GM12878 (cell line): Measurements from ENCODE around the gene GPR146. TPM values are rescaled to one million over a fixed set of nuclear protein-coding genes. Genes with fewer than 3 reads are reported as not detected.

Experiments
- ATF7 ChIP-seq: fragments of 450-650 bp; IDR thresholded peaks from 2 replicates; pipeline ENCODE4 v1.6.1; 2016; ENCODE audit warnings: low read depth, mild to moderate bottlenecking
- EED ChIP-seq: sonication (generic); IDR thresholded peaks from 2 replicates; pipeline ENCODE4 v1.6.1; 2016; ENCODE audit warnings: antibody characterized with exemption, low read depth
- HDGF ChIP-seq: fragments of 450-650 bp; IDR thresholded peaks from 2 replicates; pipeline ENCODE4 v1.6.1; 2016; ENCODE audit warnings: antibody characterized with exemption
- KAT2A ChIP-seq: conservative IDR thresholded peaks from 2 replicates; pipeline ENCODE4 v1.6.1; 2011; ENCODE audit warnings: low read depth, low read length; ENCODE audit not compliant: control insufficient read depth
- MYB ChIP-seq: fragments of 150-350 bp; IDR thresholded peaks from 2 replicates; pipeline ENCODE4 v1.6.1; 2014; ENCODE audit warnings: mild to moderate bottlenecking, low read depth, low read length, borderline replicate concordance
- NFYB ChIP-seq: IDR thresholded peaks from 2 replicates; pipeline ENCODE4 v1.6.1; 2011; ENCODE audit warnings: low read depth, mild to moderate bottlenecking, low read length, improper control_type of control experiment, moderate library complexity; ENCODE audit not compliant: insufficient read depth
- POLR2AphosphoS5 ChIP-seq: IDR thresholded peaks from 2 replicates; pipeline ENCODE4 v1.6.1; 2011; ENCODE audit warnings: mild to moderate bottlenecking, low read length, inconsistent platforms
- POU2F2 ChIP-seq: IDR thresholded peaks from 3 replicates; pipeline ENCODE4 v1.6.1; 2011; ENCODE audit warnings: low read depth, mild to moderate bottlenecking, low read length, borderline replicate concordance
- SP1 ChIP-seq: IDR thresholded peaks from one replicate; pipeline ENCODE4 v1.6.1; 2011; ENCODE audit warnings: low read depth, low read length
- YY1 ChIP-seq: IDR thresholded peaks from 2 replicates; pipeline ENCODE4 v1.6.1; 2011; ENCODE audit warnings: low read depth, mild to moderate bottlenecking, low read length
- ZNF24 ChIP-seq: fragments of 450-650 bp; IDR thresholded peaks from 2 replicates; pipeline ENCODE4 v1.6.1; 2017; ENCODE audit warnings: antibody characterized with exemption, mild to moderate bottlenecking
- ZNF592 ChIP-seq: fragments of 450-650 bp; IDR thresholded peaks from 2 replicates; pipeline ENCODE4 v1.6.1; 2017; ENCODE audit warnings: mild to moderate bottlenecking, moderate library complexity
- ZNF687 ChIP-seq: fragments of 450-650 bp; IDR thresholded peaks from 2 replicates; pipeline ENCODE4 v1.6.1; 2017; ENCODE audit warnings: mild to moderate bottlenecking, moderate library complexity
- polyA plus RNA-seq, 11 experiments: library from polyadenylated mRNA; depleted of rRNA in 4 of 11; unstranded in 6 of 11; stranded (reverse) in 5 of 11; fragments of >200 nt; fragmentation: Nextera tagmentation in 4 of 11; fragmentation: Illumina TruSeq in 1 of 11; extraction: Ambion mirVana in 4 of 11; extraction: Trizol in 1 of 11; gene quantifications; 1 replicate in 1 of 11; 2 replicates in 10 of 11; pipeline versions ENCODE4 v1.2.1 to v1.2.3, GENCODE V29; 2011 to 2016; ENCODE audit warnings: inconsistent platforms in 2 of 11, missing spikeins in 2 of 11, low read depth in 1 of 11
- total RNA-seq, 4 experiments: library from RNA; depleted of rRNA in 3 of 4; stranded (reverse); fragments of >200 nt in 3 of 4; fragmentation: Illumina TruSeq in 1 of 4; extraction: Trizol in 1 of 4; gene quantifications; 2 replicates each; pipeline versions ENCODE4 v1.2.1 to v1.2.3, GENCODE V29; 2013 to 2021
- TF ChIP-seq, protein P1 (sequence below): fragments of 450-650 bp; IDR thresholded peaks from 2 replicates; pipeline ENCODE4 v1.6.1; 2018; ENCODE audit warnings: mild to moderate bottlenecking, low read depth, moderate library complexity; ENCODE audit not compliant: partially characterized antibody
- TF ChIP-seq, protein P2 (sequence below): fragments of 450-650 bp; IDR thresholded peaks from 2 replicates; pipeline ENCODE4 v1.6.1; 2016; ENCODE audit warnings: mild to moderate bottlenecking

GPR146 gene
- total and polyA plus RNA-seq, 10 of the 15 experiments (the other 5 are each of a cell fraction or from before 2014, with no cell fraction given): 0.19 to 12.0 (median 0.54) TPM; not detected in 2

DNA sequence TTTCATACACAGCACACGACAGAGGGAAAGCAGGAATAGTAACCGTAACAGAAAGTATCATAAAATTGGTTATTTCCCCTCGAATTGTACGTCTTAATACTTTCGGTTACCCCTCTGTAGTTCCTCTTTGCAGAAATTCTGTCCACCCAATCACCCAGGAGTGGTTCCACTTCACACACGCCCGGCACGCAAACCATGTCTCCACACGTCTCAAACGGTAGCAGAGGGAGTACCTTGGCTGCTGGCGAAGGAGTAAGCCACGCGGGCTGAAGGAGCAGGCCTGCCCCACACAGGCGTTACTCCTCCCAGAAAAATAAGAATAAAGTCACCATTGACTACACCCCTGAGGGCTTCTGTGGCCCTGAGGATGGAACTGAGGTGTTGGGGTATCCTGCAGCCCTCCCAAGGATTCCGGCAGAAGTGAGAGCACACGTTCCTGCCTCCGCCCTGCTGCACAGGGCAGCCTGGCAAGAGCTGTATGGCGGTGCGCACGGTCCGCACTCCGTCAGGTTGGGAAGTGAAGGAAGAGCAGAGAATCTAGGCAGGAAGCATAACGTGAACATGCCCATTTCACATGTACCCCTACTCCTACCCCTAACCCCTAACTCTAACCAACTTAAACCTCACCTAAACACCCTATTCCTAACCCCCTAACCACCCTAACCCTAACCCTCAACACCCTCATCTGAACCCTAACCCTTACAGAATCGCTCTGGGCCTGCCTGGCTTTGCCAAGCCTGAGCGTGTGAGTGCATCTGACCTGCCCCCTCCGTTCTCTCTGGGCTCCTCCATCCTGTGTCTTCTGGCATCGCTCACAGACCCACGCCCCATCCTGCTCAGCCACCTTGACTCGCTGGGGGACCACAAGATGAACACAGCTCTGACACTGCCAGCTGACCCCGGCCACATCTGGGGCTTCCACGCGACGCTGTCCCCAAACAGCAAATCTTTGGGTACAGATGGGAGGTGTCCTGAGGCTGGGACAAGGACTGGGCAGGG is 18.2 kb downstream of the GPR146 start (continued):
- TF ChIP-seq ZNF592 (peak; percentile 92), SP1 (peak; percentile 76), HDGF (peak; percentile 94), NFYB (0 out of 2 replicates have a peak, but pooled peaks have one; percentile 60), EED (peak; percentile 72; the same call in 1 of the 2 replicates), MYB (peak; percentile 64), KAT2A (no peak), POLR2AphosphoS5 (peak; percentile 80), ZNF687 (peak; percentile 100), ATF7 (peak; percentile 77), ZNF24 (no peak), POU2F2 (peak; percentile 84; the same call in 2 of the 3 replicates), YY1 (0 out of 2 replicates have a peak, but pooled peaks have one; percentile 22)
- TF ChIP-seq, protein P1, sequence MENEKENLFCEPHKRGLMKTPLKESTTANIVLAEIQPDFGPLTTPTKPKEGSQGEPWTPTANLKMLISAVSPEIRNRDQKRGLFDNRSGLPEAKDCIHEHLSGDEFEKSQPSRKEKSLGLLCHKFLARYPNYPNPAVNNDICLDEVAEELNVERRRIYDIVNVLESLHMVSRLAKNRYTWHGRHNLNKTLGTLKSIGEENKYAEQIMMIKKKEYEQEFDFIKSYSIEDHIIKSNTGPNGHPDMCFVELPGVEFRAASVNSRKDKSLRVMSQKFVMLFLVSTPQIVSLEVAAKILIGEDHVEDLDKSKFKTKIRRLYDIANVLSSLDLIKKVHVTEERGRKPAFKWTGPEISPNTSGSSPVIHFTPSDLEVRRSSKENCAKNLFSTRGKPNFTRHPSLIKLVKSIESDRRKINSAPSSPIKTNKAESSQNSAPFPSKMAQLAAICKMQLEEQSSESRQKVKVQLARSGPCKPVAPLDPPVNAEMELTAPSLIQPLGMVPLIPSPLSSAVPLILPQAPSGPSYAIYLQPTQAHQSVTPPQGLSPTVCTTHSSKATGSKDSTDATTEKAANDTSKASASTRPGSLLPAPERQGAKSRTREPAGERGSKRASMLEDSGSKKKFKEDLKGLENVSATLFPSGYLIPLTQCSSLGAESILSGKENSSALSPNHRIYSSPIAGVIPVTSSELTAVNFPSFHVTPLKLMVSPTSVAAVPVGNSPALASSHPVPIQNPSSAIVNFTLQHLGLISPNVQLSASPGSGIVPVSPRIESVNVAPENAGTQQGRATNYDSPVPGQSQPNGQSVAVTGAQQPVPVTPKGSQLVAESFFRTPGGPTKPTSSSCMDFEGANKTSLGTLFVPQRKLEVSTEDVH: peak; percentile 58
- TF ChIP-seq, protein P2, sequence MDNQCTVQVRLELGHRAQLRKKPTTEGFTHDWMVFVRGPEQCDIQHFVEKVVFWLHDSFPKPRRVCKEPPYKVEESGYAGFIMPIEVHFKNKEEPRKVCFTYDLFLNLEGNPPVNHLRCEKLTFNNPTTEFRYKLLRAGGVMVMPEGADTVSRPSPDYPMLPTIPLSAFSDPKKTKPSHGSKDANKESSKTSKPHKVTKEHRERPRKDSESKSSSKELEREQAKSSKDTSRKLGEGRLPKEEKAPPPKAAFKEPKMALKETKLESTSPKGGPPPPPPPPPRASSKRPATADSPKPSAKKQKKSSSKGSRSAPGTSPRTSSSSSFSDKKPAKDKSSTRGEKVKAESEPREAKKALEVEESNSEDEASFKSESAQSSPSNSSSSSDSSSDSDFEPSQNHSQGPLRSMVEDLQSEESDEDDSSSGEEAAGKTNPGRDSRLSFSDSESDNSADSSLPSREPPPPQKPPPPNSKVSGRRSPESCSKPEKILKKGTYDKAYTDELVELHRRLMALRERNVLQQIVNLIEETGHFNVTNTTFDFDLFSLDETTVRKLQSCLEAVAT: peak; percentile 57
